Medulla oblongata (tissue), 1 donor: ENCODE data around the gene CFAP100.

Experiments used
- DNase-seq: peaks from one replicate; pipeline ENCODE4 v3.0.0-alpha.2; 2015; ENCODE audit errors: extremely low spot score

Gene CFAP100

DNA sequence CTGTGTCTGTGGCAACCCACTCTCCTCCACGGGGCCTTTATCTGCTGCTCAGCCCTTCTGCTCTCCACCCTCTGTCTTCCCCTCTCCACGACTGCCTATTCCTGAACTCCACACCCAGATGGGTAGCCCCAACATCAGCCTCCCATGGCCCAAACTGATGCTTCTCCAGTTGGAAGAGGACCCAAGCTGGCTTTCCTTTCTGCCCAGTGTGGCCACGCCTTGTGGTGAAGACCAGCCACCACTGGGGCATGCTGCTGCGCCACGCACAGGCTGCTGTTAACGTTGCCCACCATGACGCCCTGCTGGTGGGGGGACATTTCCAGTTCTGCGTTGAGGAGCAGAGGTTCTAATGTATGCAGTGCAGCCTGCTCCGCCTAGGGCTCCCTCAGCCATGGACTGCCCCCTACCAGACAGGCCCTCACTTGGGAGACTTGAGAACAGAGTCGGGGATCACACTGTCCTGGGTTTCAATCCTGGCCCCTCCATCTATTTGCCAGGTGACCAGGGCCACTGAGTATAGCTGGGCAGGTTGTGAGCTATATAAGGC lies 26.9 kb downstream of the CFAP100 start:
- DNase-seq, result no peak

DNA sequence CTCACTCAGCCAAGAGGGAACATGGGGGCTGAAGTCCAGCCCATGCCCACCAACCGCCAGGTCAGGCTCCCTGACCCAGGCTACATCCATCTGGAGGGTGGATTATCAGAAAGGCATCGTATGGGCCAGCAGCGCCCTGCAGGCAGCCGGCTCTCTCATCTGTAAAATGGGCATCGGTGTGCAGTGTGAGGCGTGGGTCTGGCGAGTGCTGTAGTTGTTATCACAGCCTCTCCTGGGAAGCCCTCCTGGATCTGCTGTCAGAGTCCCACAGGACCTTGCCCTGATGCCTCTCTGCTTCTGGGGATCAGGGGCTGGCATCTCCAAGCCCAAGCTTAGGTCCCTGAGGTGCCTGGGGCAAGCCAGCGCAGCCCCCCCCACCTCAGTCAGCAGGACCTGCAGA lies 27.4 kb downstream of the CFAP100 start:
- no peak for DNase-seq

DNA sequence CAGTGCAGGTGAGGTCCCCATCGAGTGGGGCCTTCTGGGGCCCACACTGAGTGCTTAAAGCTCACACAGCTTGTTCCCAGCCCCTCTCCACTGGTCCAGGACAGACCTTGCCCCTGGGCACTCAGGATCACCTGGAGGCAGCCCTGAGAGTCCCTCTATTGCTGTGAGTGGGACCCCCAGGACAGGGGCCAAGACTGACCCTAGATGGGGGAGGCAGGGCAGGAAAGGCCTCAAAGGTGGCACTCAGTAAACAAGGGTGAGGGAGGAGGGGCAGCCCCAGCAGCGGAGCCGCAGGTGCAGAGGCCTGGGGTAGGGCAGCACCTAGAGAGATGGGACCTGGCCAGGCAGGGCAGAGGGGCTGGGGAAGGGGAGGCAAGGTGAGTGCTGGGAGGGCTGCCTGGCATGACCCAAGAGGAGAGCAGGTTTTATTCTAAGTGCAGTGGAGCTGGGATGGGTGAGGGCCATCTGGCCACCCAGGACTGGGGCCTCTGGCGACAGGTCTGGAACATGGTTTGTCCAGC lies 27.9 kb downstream of the CFAP100 start:
- DNase-seq, result no peak

DNA sequence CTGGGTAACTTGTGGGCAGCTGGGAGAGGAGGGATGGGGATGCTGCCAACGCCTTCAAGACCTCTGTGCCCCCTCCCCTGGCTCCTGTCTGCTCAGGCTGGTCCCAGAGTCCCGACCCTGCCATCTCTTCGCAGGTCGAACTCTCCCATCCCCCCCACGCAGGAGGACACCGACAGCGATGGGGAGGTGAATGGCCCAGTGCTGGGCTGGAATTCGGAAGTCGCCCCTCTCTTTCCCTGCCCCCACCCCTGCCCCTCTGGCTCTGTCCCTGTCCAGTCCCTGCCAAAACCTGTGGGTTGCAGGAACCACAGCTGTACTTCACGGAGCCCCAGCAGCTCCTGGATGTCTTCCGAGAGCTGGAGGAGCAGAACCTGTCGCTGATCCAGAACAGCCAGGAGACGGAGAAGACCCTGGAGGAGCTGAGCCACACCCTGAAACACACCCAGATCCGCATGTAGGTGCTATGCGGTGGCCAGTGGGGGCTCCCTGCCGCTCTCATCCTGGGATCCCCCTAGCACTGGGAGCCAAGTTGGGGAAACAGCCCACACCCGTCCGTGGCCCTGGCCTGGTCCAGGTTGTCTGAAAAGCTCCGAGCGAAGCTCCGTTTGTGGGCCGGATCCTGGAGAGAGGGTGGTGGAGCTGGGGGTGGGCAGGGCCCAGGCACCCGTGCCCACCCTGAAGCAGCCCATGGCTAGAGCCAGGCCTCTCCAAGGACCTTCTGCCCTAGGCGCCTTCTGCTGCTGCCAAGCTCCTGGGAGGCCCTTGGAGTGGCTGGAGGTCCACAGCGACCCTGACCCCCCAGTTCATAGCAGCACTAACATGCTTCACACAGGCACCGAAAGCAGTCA lies 28.7 kb downstream of the CFAP100 start:
- no peak for DNase-seq

DNA sequence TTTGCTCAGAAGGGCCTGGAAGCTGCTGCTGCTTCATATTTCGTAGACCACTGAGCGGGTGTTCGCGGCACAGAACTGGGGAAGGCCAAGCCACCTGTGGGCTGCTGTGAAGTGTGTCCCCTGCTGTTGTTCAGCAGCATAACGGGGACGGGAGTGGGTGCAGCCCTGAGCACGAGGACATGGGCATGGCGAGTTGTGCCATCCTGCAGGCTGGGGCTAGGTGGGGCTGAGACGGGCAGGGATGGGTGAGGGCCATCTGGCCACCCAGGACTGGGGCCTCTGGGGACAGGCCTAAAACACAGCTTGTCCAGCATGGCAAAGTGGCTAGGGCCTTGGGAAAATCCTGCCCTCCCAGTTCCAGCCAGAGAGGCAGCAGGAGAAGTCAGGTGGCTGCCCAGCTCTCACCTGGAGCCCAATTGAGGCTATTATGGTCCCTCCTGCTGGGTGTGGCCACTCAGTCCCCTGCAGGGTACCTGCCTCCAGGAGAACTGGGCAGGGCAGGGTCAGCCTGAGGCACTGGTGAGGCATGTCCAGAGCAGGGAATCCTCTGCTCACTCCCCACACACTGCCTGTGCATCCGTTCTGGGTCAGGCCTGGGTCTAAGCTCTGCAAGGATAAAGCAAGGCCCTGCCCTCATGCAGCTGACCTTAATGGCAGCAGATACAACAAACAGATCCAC lies 29.5 kb downstream of the CFAP100 start:
- no peak for DNase-seq

DNA sequence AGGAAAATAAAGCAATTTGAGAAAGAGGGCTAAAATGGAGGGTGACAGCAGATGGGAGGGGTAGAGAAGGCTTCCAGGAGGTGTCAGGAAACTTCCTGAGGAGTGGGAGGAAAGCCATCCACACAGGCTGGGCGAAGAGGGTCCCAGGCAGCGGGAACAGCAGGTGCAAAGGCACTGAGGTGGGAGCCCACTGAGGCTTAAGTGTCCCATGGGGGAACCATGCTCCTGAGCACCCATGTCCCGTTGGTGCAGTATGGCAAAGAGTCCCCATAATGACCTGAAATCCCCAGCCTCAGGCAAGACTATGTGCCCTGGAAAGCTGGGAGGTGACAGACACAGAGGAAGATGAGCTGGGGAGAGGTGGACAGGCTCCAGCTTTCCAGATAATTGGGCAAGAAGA lies 30.0 kb downstream of the CFAP100 start:
- DNase-seq, result no peak

DNA sequence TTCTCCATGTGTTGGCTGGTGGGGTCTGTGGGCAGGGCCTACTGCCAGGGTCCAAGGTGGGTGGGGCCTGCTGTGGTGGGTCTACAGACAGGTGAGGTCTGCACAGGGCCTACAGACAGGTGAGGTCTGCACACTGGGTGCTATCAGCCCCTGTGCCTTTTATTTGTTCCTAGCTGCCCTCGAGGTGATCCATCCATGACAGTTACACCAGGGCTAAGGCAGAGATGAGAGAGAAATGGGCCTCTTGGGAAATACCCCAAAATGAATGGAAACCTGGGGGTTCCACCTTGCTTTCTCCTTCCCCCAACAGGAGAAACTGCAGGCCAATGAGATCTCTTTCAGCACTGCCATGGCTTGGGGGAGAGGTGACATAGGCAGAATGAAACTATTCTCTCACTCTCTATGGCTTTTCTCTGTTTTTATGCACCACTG lies 36.4 kb downstream of the CFAP100 start:
- DNase-seq, result no peak

DNA sequence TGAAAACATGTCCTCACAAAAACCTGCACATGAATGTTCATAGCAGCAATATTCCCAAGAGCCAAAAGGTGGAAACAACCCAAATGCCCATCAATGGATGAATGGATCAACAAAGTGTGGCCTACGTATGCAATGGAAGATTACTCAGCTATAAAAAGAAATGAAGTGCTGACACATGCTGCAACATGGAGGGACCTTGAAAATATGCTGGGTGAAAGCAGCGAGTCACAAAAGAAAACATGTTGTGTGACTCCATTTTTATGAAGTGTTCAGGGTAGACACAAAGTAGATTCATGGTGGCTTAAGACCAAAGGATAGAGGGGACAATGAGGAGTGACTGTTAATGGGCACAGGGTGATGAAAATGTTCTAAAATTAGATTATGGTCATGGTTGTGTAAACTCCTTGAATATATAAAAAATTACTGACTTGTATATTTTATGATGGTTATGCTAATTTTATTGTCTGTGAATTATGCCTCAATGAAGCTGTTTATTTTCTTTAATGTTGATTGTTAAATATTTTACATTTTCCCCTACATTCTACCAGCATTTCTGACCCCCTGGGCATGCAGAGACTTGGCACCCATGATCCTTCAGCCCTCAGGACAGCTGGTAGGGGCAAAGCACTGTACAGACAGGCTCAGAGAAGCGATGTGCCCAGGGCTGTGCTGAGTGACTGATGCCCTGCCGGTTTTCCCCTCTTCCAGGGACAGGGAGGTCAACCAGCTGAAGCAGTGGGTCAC lies 37.8 kb downstream of the CFAP100 start:
- no peak for DNase-seq

DNA sequence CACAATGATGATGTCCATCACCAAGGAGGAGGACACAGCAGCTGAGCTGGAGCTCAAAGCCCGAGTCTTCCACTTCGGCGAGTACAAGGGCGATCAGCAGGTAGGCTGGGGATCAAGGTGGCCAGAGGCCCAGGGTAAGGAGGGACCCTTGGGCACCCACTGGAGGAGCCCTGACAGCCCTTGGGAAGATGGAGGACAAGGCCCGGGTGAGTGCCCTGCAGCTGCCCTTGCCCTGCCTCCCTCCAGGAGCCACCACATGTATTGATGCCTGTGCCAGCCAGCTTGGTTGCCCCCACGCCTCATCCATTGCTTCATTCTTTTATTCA lies 38.4 kb downstream of the CFAP100 start:
- no peak for DNase-seq

DNA sequence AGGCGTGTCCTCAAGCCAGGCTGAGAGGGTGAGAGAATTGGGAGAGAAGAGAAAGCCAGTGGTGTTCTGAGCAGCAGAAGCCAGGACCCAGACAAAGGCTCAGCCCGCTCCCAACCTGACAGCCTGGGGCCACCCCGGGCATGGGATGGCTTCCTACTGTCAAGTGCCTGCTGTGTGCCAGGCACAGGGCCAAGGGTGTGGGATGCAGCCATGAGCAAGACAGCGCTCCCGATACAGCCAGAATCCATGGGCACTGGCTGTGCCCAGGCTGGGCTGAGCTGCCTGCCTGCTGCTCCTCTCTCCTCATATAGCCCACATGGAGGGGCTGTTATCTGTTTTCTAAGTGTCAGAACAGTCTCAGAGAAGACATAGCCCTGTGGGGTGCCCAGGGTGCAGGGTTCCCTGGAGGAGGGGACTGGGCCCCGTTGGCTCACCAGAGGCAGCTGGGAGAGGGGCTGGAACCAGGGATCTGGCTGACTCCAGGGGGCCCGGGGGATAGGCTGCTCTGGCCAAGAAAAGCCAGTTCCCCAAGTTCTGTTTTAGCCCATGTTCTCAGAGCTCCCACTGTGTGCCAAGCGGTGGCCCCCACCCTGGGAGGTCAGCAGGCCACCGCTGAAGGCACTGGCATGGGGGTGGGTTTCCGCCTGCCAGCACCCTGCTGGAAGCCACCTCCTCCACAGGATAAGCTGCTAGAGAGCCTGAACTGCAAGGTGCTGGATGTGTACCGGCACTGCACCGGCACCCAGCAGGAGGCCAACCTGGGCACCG lies 39.0 kb downstream of the CFAP100 start:
- DNase-seq, result no peak

DNA sequence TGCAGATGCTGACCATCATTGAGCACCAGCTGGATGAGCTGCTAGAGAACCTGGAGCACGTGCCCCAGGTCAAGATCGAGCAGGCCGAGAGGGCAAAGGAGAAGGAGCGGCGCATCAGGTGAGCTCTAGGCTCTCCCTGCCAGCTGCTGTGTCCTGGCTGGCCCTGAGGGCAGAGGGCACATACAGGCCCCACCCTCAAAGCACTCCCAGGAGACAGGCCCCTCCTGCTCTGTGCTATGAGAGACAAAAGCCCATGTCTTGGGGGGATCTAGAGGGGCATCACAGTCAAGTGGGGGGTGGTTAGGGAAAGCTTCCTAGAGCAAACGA lies 39.5 kb downstream of the CFAP100 start:
- no peak for DNase-seq

DNA sequence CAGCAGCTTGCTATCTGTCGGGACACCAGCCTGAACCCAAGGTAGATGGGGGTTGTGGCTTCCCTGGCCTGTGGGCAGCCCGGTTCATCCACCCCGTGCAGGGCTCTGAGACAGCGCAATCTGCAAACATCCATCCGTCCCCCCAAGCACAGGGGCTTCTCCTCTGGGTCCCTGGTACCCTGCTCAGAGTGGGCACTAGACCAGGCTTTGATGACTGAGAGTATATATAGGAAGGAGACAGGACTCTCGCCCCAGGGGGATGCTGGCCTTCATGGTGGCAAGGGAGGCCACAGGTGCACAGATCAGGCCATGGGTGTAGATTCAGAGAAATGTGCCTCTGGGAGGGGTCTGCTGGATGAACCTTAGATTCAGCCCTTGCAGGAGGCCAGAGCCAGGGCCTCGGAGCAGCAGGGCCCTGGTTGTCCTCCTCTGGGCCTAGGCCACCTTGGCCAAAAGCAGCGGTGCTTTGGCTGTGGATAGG lies 40.3 kb downstream of the CFAP100 start:
- DNase-seq, result no peak

DNA sequence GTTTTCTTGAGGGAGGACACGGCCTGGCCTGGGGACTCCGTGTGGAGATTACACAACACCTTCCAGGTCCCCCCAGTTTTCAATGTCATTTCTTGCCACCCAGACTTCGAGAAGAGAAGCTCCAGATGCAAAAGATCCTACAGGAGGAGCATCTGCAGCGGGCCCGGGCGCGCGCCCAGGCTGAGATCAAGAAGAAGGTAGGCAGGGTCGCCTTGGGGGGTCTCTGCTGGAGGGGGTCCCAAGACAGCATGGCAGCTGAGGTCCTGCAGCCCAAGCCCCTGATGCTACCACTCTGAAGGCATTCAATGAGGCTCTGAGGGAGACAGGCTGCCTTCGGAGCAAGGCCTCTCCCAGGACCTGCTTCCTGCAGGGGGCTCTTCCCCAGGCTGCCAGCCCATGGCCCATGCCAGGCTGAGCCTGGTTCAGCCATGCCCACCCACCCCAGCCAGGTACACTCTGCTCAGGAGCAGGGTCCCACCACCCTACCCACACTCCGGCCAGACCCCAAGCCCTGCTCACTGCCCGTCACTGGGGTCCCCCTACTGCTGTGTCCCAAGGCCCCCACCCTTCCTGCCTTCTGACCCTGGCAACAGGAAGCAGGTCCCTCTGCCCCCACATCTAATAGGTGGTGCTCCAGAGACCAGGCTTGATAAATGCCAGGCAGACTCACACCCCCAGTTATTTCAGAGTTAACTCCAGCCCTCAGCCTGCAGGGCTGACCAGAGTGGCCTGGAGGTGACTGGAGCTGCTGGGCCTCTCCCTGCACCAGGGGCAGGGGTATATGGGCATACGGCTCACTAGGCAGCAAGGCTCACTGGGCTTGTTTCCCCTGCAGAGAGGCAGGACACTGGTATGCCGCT lies 41.0 kb downstream of the CFAP100 start:
- no peak for DNase-seq

DNA sequence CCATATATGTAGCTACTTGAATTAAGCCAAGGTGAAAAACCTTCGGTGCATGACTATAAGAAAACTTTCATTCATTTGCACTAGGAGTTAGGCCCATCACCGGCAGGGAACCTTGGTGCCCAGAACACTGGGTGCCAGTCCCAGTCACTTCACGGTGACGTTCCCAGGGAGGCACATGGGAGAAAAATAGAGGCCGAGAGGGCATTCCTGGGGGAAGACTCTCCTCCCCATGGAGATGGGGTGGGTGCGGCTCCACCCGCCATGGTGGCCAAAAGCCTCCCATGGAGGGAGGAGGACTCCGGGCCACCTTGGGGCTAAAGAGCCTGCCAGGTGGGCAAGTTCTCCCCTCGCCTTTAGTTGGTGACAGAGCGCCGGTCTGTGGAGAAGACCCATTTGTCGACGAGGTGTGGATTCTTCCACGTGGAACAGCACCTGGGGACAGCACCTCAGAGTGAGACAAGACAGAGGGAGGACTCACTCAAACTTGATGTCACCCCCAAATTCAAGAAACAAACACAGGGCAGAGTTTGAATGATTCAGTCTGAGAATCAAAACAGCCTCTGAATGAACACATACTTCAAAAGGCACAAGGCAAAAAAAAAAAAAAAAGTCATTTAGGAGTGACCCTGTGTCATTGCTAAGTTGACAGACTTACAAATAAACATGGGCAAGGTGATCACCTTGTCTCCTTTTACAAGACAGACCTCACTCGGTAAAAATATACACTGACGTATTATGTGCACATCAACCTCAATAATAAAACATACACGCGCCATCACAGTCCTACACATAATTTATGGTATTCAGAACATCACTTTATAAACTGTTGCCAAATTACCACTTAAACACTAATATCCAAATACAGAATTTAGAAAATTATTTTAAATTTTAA lies 42.4 kb downstream of the CFAP100 start:
- DNase-seq, result no peak

DNA sequence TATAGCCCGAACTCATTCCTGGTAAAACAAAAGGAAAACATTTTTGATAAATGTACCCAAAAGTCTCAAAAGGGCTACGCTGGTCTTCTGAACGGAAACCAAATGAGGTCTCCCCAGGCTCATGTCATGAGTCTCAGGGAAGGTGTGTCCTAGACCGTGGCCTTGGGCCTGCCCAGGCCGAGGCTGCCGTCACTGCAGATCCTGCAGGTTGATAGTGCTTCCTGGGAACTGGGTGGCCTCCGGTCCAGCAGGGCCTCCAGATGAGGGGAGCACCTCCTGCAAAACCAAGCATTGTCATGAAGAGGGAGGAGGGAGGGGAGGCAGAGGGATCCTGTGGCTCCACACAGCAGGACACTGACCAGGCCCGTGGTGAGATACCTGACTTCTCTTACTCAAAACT lies 43.5 kb downstream of the CFAP100 start:
- no peak for DNase-seq

DNA sequence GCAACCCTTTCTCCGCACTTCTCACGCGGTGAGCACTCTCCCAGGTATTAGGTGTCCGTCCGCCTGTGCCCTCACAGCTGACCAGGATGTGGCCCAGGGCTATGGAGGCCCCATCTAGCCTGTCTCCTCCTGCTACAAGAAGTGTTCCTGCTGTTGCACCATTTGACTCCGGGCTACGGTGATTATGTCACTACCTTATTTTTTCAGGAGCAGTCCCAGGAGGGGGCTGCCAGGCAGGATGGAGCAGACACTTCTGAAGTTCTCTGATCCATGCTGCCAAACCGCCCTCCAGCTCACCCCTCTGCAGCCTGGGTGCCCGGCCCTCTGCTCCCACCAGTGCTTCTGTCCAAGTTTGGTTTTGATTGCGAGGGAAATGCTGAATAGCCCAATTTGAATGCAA lies 44.0 kb downstream of the CFAP100 start:
- no peak for DNase-seq

DNA sequence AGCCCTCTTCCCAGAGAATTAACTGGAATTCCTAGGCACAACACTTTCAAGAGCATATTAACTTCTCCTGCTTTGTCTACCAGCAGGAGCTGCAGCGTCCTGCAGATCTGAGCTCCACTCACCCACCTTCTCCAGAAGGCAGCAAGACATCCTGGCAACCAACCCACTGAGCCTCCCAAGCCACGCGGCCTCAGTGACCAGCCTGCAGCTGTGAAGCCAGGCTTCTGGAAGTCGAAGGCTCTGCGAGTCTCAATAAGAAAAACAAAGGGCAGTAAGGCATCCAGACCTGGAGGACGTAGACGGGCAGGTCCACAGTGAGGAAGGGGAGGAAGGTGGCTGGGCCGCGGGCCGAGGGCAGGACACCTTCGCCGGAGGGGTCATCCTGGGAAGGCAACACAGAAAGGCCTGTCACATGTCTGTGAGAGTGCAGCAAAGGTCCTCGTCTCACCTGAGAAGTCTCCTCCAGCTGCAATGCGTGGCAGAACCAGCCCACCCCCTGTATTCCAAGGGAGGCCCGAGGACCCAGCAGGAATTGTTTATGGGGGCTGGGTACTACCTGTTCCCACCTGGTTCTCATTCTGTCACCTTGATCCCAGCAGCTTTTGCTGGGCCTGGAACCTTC lies 44.7 kb downstream of the CFAP100 start:
- no peak for DNase-seq

DNA sequence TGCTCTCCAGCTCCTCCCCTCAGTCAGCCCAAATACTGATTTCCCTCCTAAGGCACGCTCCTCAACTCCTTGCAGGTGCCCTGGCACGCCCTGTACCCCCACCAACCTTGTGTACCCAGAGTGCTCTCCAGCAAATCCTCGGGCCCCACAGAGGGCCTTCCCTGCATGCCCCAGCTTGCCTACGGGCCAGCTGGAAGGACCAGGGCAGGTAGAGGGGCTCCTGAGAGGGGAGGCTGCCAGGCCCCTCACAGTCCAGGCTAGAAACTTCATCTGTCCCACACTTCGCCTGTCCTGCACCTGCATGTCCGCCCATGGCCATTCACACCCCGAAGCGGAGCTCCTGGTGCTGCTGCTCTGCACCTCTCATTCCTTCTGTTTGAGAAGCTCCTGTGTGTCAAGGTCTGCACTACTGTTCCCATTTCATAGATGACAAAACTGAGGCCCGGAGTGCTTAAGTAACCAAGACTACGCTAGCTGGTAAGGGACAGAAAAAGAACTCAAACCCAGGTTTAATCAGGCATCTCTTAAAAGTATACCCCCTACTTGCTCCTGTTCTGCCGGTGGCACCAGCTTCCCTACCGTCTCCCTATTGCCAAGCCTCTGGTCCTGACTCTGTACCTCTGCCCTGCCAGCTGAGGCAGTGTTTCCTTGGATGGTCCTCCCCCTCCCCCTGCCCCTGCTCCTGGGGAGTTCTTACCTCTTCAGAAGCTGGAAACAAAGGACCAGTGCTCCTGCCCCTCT lies 45.4 kb downstream of the CFAP100 start:
- no peak for DNase-seq

DNA sequence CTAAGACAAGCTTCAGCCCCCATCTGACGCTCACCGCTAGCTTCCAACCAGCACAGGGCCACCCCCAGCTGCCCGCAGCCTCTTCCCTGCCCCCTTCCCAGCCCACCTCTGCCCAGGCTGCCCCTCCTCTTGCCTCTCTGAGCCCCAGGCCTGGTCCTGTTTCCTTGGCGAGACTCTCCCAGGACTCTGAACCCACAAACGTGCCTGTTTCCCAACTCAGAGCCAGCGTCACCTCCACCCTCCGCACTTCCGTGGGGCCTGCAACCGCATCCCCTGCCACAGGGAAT lies 45.9 kb downstream of the CFAP100 start:
- DNase-seq, result no peak
